ENCODE measurements around the gene WDR11. TPM values are rescaled to one million over a fixed set of nuclear protein-coding genes. Genes with fewer than 3 reads are reported as not detected.
A peak's percentile ranks its signal among the peaks of the same experiment; 100 is the strongest.

WDR11 gene, protein sequence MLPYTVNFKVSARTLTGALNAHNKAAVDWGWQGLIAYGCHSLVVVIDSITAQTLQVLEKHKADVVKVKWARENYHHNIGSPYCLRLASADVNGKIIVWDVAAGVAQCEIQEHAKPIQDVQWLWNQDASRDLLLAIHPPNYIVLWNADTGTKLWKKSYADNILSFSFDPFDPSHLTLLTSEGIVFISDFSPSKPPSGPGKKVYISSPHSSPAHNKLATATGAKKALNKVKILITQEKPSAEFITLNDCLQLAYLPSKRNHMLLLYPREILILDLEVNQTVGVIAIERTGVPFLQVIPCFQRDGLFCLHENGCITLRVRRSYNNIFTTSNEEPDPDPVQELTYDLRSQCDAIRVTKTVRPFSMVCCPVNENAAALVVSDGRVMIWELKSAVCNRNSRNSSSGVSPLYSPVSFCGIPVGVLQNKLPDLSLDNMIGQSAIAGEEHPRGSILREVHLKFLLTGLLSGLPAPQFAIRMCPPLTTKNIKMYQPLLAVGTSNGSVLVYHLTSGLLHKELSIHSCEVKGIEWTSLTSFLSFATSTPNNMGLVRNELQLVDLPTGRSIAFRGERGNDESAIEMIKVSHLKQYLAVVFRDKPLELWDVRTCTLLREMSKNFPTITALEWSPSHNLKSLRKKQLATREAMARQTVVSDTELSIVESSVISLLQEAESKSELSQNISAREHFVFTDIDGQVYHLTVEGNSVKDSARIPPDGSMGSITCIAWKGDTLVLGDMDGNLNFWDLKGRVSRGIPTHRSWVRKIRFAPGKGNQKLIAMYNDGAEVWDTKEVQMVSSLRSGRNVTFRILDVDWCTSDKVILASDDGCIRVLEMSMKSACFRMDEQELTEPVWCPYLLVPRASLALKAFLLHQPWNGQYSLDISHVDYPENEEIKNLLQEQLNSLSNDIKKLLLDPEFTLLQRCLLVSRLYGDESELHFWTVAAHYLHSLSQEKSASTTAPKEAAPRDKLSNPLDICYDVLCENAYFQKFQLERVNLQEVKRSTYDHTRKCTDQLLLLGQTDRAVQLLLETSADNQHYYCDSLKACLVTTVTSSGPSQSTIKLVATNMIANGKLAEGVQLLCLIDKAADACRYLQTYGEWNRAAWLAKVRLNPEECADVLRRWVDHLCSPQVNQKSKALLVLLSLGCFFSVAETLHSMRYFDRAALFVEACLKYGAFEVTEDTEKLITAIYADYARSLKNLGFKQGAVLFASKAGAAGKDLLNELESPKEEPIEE
- total RNA-seq, result 31.6 and 40.3 TPM in 2 replicates
- 31.2 and 32.2 TPM in 2 replicates for polyA plus RNA-seq

DNA sequence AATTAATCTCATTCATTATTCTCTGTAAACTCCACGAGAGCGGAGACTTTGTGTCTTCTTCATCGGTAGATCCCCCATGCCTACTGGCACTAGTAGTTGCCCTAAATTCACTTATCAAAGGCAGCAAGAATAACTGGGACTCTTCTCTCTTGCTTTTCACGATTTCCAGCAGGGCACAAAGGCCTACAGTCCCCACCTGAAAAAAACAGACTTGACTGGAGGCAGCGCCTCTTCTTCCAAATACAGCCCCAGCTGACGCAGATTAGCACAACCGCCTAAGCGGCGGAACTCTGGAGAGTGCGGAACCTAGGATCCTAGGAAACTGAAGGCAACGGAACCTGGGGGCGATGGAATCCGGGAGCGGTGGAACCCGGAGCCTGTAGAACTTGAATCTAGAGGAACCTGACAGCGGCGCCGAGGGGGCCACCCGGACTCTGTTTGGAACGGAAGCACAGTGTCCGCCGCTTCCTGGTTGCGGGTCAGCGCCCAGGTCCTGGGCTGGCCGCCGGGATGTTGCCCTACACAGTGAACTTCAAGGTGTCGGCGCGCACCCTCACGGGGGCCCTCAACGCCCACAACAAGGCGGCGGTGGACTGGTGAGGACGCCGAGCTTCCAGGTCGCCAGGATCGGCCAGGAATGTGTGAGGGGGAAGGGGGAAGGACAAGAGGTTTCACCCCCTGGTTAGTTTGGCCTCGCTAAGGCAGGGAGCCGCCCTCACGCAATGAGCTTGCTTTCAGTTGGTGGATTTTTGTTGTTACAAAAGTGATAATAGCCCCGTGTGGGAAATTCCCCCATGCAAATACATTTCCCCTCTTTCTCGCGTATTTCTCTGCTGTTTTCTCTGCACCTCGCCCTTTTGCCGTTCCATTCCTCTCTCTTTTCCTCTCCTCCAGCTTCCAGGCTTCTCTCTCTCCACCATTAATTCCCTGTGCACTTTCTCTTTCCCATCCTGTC is at the start of gene WDR11:
WDR11 (plus strand) TSS at position 452 of the 955 bp plus-strand sequence; CDS start at position 511, 59 bp downstream.
- H3K27ac ChIP-seq, result peak within 1 kb of the TSS; percentile 82
- peaks cover 7% of the 10 kb centered on the region for H3K4me1 ChIP-seq (ENCODE audit: low read depth)
- H3K36me3 ChIP-seq, result peaks cover 11% of the 10 kb centered on the region
- H3K4me3 ChIP-seq, result peak within 1 kb of the TSS; percentile 59
- H3K9me3 ChIP-seq (ENCODE audit: low read depth), result no peaks in the 10 kb centered on the region
- TF ChIP-seq, protein P1, sequence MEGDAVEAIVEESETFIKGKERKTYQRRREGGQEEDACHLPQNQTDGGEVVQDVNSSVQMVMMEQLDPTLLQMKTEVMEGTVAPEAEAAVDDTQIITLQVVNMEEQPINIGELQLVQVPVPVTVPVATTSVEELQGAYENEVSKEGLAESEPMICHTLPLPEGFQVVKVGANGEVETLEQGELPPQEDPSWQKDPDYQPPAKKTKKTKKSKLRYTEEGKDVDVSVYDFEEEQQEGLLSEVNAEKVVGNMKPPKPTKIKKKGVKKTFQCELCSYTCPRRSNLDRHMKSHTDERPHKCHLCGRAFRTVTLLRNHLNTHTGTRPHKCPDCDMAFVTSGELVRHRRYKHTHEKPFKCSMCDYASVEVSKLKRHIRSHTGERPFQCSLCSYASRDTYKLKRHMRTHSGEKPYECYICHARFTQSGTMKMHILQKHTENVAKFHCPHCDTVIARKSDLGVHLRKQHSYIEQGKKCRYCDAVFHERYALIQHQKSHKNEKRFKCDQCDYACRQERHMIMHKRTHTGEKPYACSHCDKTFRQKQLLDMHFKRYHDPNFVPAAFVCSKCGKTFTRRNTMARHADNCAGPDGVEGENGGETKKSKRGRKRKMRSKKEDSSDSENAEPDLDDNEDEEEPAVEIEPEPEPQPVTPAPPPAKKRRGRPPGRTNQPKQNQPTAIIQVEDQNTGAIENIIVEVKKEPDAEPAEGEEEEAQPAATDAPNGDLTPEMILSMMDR (IDR thresholded peaks at IDR 0.05; ENCODE audit: low read depth, low read length), result no peak
- H3K27me3 ChIP-seq, result no peaks in the 10 kb centered on the region
- DNase-seq (ENCODE audit: low read depth in 1 of 2, low spot score in 1 of 2), result peak; percentile 96

DNA sequence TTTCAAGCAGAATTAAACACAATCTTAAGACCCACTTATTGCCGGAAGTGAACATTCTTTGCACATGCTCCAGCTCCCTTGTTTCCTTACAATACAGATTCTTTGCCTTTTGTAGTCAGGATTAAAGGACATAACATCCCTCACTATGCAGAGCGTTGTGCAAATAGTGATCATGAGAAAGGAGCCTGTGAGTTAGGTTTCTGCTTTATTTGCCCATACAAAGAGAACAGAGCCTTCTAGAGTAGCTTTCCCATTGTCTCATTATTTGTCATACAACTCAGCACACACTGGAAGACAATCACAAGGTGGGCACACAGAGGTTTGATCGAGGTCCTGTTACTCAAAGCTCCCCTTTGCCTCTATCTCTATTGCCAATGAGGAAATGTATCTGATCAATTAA is 48.2 kb upstream of the WDR11 start:
- no peak overlapping the region for H3K27ac ChIP-seq
- H3K36me3 ChIP-seq, result no peaks in the 10 kb centered on the region
- no peak overlapping the region for H3K4me3 ChIP-seq
- H3K27me3 ChIP-seq, result no peaks in the 10 kb centered on the region
- TF ChIP-seq, protein P1 (IDR thresholded peaks at IDR 0.05; ENCODE audit: low read depth, low read length), result no peak
- no peaks in the 10 kb centered on the region for H3K4me1 ChIP-seq (ENCODE audit: low read depth)
- no peak for DNase-seq (ENCODE audit: low read depth in 1 of 2, low spot score in 1 of 2)
- no peaks in the 10 kb centered on the region for H3K9me3 ChIP-seq (ENCODE audit: low read depth)

DNA sequence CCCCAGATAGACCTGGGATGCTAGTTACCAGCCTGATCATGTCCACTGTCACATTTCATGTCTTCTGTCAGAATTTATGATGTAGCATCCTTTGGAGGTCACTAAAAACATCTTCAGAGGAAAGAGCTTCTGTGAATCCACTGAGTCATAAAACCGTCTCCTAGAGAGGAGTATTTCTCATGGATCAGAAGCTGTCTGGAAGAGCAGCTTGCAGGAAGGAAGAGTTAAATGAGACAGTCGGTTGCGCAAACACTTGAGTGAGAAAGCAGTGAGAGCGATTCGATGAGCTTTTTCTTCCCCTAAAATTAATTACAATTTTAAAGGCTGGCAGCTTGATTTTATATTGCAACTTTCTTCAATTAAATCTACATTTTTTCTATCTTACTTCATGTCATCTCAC is 47.2 kb upstream of the WDR11 start:
- no peaks in the 10 kb centered on the region for H3K27me3 ChIP-seq
- DNase-seq (ENCODE audit: low read depth in 1 of 2, low spot score in 1 of 2), result no peak
- H3K9me3 ChIP-seq (ENCODE audit: low read depth), result no peaks in the 10 kb centered on the region
- H3K4me1 ChIP-seq (ENCODE audit: low read depth), result no peaks in the 10 kb centered on the region
- H3K4me3 ChIP-seq, result no peak overlapping the region
- TF ChIP-seq, protein P1 (IDR thresholded peaks at IDR 0.05; ENCODE audit: low read depth, low read length), result no peak
- no peaks in the 10 kb centered on the region for H3K36me3 ChIP-seq
- H3K27ac ChIP-seq, result no peak overlapping the region

DNA sequence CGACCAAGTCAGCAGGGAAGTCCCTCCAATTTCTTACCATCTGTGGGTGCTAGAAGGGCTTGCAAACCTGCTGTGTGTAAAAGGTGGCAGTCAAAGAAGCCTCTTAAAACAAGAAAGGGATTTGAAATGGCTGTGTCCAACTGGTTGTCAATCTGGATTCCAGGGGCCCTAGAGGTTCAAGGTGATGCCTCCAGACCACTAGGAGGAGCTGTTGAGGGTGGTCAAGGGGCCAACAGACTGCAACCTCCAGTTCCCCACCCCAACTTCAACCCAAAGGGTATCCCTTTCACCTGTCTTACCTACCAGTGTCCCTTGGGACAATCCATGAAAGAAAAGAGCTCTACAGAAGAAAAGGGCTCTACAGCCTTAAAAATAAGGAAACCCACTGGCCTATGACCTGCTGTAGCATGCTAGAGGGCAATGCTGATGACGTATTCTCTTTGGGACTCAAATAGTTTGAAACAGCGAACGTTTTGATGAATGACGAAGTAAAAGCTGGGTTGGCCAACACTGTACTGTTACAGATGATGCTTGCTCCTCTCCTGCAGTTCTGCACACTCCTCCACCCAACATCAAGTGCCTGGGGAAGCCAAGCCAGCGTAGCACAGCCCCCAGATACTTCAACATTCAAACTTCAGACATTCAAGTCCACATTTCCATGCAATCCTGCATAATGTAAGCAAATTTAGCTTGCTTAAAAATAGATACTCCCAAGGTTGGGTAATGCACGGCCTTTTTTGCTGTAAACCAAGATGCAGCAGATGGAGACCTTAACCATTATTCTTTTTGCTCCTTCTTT is 45.9 kb upstream of the WDR11 start:
- TF ChIP-seq, protein P1 (IDR thresholded peaks at IDR 0.05; ENCODE audit: low read depth, low read length), result no peak
- H3K27me3 ChIP-seq, result no peaks in the 10 kb centered on the region
- H3K9me3 ChIP-seq (ENCODE audit: low read depth), result no peaks in the 10 kb centered on the region
- no peaks in the 10 kb centered on the region for H3K4me1 ChIP-seq (ENCODE audit: low read depth)
- no peak overlapping the region for H3K4me3 ChIP-seq
- DNase-seq (ENCODE audit: low read depth in 1 of 2, low spot score in 1 of 2), result no peak
- H3K27ac ChIP-seq, result no peak overlapping the region
- H3K36me3 ChIP-seq, result no peaks in the 10 kb centered on the region
